Pancreas (tissue), 10 donors: Measurements from ENCODE around the gene FMO2. TPM values are rescaled to one million over a fixed set of nuclear protein-coding genes. Genes with fewer than 3 reads are reported as not detected.

ENCODE experiments used
- ATAC-seq, 4 donors: fragments of 200-7000 bp; cut with Tn5 transposase; one replicate each; pipeline versions ENCODE4 v1.8.0 to v1.9.1; 2020; ENCODE audit warnings: mild to moderate bottlenecking in 4 of 4, moderate library complexity in 4 of 4
- DNase-seq, 6 donors: peaks; one replicate each; pipeline ENCODE4 v3.0.0-alpha.2; 2020
- FAIRE-seq: peaks from 2 replicates; lab custom pipeline; 2012; peaks lifted over from hg19 to GRCh38; lab: Jason Lieb, UNC
- H3K27ac ChIP-seq, 4 donors: fragments of 200-600 bp; sonication (generic); 1 replicate in 3 of 4; 2 replicates in 1 of 4; pipeline versions ENCODE4 v1.5.0 to v1.8.0; 2020
- H3K27me3 ChIP-seq, 4 donors: fragments of 200-600 bp; one replicate each; pipeline ENCODE4 v1.8.0; 2021
- H3K36me3 ChIP-seq, 3 donors: fragments of 200-600 bp; sonication (generic) in 1 of 3; one replicate each; pipeline versions ENCODE4 v1.5.0 to v1.8.0; 2020 to 2021
- H3K4me1 ChIP-seq, 3 donors: fragments of 200-600 bp; one replicate each; pipeline ENCODE4 v1.8.0; 2021
- H3K4me3 ChIP-seq, 4 donors: fragments of 200-600 bp; sonication (generic) in 2 of 4; one replicate each; pipeline versions ENCODE4 v1.5.0 to v1.8.0; 2020 to 2021
- H3K9me3 ChIP-seq, 4 donors: fragments of 200-600 bp; one replicate each; pipeline ENCODE4 v1.8.0; 2021
- WGBS, 2 donors: extraction: QIAGEN DNeasy Blood & Tissue Kit; methylation state at CpG; one replicate each; pipeline ENCODE4 v1.1.7; 2013; 5-methylcytosine and 5-hydroxymethylcytosine counted together
- intact Hi-C, 3 donors: fragments of 100-400 bp; cut with DNase I; formaldehyde crosslinking; loops; one replicate each; pipeline versions ENCODE4 v1.11.1 to v1.14.2; 2022
- polyA plus RNA-seq, 2 donors: library from polyadenylated mRNA; stranded (reverse); fragments of 200-250 nt; gene quantifications; one replicate each; pipeline ENCODE4 v1.2.3, GENCODE V29; 2013
- total RNA-seq, 6 donors: library from RNA; stranded (reverse); fragmentation: NEBNext Ultra II Directional in 4 of 6; extraction: Animal tissue kit (Norgen Biotek cat#: 25700) in 4 of 6; gene quantifications; one replicate each; pipeline versions ENCODE4 v1.2.1 to v1.2.4, GENCODE V29; 2021 to 2023
- TF ChIP-seq, protein P1 (sequence below), 4 donors: fragments of 200-600 bp; sonication (generic) in 3 of 4; IDR thresholded peaks; one replicate each; pipeline versions ENCODE4 v1.5.0 to v1.8.0; 2021; ENCODE audit warnings: antibody characterized with exemption in 4 of 4
- donor health status: healthy with polysubstance abuse.
- donor health status: DM: no; HTN: no; CAD: no; lungs with moderate emphysema.
- donor health status: DM: no; HTN: no; CAD: no.
- donor health status: control.
- donor health status: control.
- donor health status: Bipolar disorder and iron deficiency.
- donor health status: DM: yes; HTN: yes; CAD: no.
- donor health status: DM: no; HTN: no; CAD: no.
- donor health status: DM: no; HTN: no; CAD: no.
- donor health status: DM: yes; HTN: yes; CAD: no.

Gene FMO2
- total and polyA plus RNA-seq, 8 donors, result 2.3 to 9.6 (median 6.2) TPM

DNA sequence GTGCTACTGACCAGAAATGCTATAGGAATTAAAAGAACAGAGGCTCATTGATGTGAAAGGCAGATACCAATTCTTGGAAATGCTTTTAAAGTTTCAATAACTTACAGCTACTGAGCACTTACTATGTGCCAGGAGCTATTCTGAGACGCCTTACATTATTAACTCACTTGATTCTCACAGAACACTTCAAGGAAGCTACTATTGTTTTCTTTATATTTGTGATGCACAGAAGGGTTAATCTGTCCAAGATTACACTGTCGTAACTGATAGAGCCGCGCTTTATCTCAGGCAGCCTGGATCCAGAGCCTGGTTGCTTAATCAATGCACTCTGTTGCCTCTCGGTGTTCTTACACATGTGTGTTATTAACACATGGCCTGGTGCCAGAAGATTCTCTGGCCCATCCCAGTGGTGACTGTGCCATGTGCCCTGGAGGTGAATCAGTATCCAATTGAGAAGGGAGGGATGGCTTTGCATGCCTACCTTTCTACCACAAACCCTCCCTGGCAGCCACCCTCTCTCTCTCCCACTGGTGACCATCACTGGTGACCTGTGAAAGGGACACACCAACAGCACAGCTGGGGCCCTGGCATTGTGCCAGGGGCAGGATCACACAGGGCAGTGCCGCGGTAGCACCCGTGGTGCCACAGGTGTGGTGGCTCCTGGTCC lies 72.0 kb downstream of the FMO2 start:
- WGBS, 2 donors, result 7 to 10% methylated on average over 8 of the region's 8 CpGs
- no peak for FAIRE-seq

DNA sequence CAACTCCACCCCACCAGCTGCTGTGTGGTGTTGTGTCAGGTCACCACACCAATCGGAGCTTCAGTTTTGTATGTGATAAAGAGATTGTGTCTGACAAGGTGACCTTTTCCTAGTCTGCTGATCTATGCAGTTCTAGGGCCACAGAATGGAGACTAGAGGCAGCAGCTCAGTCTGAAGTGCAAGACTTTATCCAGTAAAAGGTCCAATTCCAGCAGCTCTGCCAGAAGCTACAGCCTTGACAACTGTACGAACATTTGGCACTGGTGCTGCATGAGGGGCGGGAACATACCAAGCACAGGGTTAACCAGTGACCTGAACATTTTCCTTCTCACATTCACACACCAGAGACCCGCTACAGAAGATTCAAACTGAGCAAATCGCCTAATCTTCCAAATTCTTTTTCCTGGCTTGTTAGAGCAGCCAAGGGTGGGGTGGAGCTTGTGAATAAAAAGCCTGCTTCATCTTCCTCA lies 72.5 kb downstream of the FMO2 start:
- no peak overlapping the region for H3K27ac ChIP-seq
- H3K9me3 ChIP-seq, result no peaks in the 10 kb centered on the region
- no peaks in the 10 kb centered on the region for H3K36me3 ChIP-seq
- TF ChIP-seq, protein P1, sequence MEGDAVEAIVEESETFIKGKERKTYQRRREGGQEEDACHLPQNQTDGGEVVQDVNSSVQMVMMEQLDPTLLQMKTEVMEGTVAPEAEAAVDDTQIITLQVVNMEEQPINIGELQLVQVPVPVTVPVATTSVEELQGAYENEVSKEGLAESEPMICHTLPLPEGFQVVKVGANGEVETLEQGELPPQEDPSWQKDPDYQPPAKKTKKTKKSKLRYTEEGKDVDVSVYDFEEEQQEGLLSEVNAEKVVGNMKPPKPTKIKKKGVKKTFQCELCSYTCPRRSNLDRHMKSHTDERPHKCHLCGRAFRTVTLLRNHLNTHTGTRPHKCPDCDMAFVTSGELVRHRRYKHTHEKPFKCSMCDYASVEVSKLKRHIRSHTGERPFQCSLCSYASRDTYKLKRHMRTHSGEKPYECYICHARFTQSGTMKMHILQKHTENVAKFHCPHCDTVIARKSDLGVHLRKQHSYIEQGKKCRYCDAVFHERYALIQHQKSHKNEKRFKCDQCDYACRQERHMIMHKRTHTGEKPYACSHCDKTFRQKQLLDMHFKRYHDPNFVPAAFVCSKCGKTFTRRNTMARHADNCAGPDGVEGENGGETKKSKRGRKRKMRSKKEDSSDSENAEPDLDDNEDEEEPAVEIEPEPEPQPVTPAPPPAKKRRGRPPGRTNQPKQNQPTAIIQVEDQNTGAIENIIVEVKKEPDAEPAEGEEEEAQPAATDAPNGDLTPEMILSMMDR (IDR thresholded peaks at IDR 0.05), result no peak
- intact Hi-C loops, result no loop called here
- no peak overlapping the region for H3K4me3 ChIP-seq
- WGBS, 2 donors, result 18 to 27% methylated on average over 5 of the region's 5 CpGs
- ATAC-seq, result peak; percentile 34 to 75 (median 52)
- H3K4me1 ChIP-seq, result peaks cover 0 to 9% (median 4%) of the 10 kb centered on the region in 3 donors
- no peak for FAIRE-seq
- H3K27me3 ChIP-seq, result no peaks in the 10 kb centered on the region
- DNase-seq, result peak in 1 of 6 donors; percentile 12

More for the DNA sequence above, 72.0 kb downstream of the FMO2 start:
- H3K4me3 ChIP-seq, result no peak overlapping the region
- DNase-seq (peak; percentile 23 to 89 (median 64)), ATAC-seq (peak; percentile 45 to 78 (median 68))
- H3K36me3 ChIP-seq, result no peaks in the 10 kb centered on the region
- H3K4me1 ChIP-seq, result peaks cover 0 to 9% (median 4%) of the 10 kb centered on the region in 3 donors
- H3K27me3 ChIP-seq, result no peaks in the 10 kb centered on the region
- H3K9me3 ChIP-seq, result no peaks in the 10 kb centered on the region
- TF ChIP-seq, protein P1 (IDR thresholded peaks at IDR 0.05), result no peak
- no peak overlapping the region for H3K27ac ChIP-seq
- intact Hi-C loops, result no loop called here

DNA sequence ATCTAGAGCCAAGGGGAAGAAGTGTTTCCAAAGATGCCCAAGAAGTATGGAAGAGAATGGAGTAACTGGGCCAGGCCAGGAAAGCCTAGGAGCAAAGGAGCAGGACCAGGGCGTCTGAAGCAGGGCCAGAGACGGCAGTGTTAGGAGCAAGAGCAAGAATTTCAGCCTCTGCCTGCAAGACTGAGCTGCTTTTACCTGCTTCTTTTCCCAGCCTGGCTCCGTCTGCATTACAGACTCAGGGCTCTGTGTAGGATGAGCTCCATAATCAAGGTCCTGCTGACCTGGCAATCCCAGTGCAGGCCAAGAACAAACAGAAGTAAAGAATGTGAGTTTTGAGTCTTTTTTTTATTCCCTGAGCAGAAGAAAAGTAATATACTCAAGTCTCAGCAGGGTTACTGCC lies 73.3 kb downstream of the FMO2 start:
- Histone ChIP-seq H3K9me3 (no peaks in the 10 kb centered on the region), H3K27me3 (no peaks in the 10 kb centered on the region), H3K36me3 (no peaks in the 10 kb centered on the region), H3K4me1 (peaks cover 0 to 9% (median 4%) of the 10 kb centered on the region in 3 donors), H3K27ac (no peak overlapping the region), H3K4me3 (no peak overlapping the region)
- intact Hi-C loops, result no loop called here
- no peak for ATAC-seq
- no peak for DNase-seq
- TF ChIP-seq, protein P1 (IDR thresholded peaks at IDR 0.05), result no peak
- WGBS, 2 donors, result 83 to 91% methylated on average over 3 of the region's 3 CpGs
- FAIRE-seq, result no peak

DNA sequence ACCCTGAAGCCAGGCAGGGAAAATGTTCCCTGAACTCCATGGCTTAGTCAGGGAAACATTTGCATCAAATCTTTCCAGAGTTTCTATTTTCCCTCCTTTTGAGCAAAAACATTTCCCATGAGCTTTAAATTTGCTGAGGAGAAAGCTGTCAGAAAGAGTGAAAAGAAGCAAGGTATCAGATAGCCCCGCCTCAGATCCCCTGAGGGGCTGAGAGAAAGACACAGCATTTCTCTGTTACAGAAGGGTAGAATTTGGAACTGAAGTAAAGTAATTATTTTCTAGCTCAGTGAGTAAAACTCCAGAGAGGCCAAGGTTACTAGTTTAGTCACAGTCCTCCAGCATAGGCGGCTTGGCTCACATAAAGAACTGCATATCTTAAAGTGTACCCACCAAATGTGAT lies 73.8 kb downstream of the FMO2 start:
- FAIRE-seq (no peak), DNase-seq (no peak), ATAC-seq (no peak)
- Histone ChIP-seq H3K9me3 (no peaks in the 10 kb centered on the region), H3K27me3 (no peaks in the 10 kb centered on the region), H3K4me3 (no peak overlapping the region), H3K36me3 (no peaks in the 10 kb centered on the region), H3K4me1 (peaks cover 0 to 9% (median 4%) of the 10 kb centered on the region in 3 donors), H3K27ac (no peak overlapping the region)
- WGBS, 2 donors, result 72 to 86% methylated on average over 2 of the region's 2 CpGs
- intact Hi-C loops, result no loop called here
- TF ChIP-seq, protein P1 (IDR thresholded peaks at IDR 0.05), result no peak

Other genes with a start within 250 kb of the FMO2 start
- not detected for gene MROH9, start 249.8 kb upstream of the FMO2 start, total RNA-seq
- gene MROH9, start 249.8 kb upstream of the FMO2 start, polyA plus RNA-seq, result not detected
- gene FMO3, start 94.4 kb upstream of the FMO2 start, total RNA-seq, result 1 to 10 TPM in 3 of 6 donors, under 1 TPM in 3; 0.28 to 1.8 (median 1.0) TPM
- gene FMO3, start 94.4 kb upstream of the FMO2 start, polyA plus RNA-seq, result 1 to 10 TPM; 2.3 to 4.7 TPM
- 1 to 10 TPM in 4 of 6 donors, under 1 TPM in 2; 0.37 to 5.4 (median 1.4) TPM for gene FMO1, start 63.2 kb downstream of the FMO2 start, total RNA-seq
- gene FMO1, start 63.2 kb downstream of the FMO2 start, polyA plus RNA-seq, result 1 to 10 TPM in 1 of 2 donors, under 1 TPM in 1; 0.87 to 1.6 TPM
- 1 to 10 TPM in 4 of 6 donors, under 1 TPM in 2; 0.69 to 1.8 (median 1.4) TPM for gene FMO4, start 128.9 kb downstream of the FMO2 start, total RNA-seq
- gene FMO4, start 128.9 kb downstream of the FMO2 start, polyA plus RNA-seq, result 1 to 10 TPM; 1.5 to 3.2 TPM